IPS-NIHi11 (cell line): ENCODE results near the gene DIAPH3.
A peak's percentile ranks its signal among the peaks of the same experiment; 100 is the strongest.

ENCODE experiments used
- DNase-seq: peaks from one replicate; pipeline ENCODE4 v3.0.0; 2012; ENCODE audit warnings: mixed read lengths, low spot score

DIAPH3 gene

GRCh38 chr13:59710996-59711701 is 452.6 kb downstream of the DIAPH3 start:
- no peak for DNase-seq

GRCh38 chr13:59710416-59710815 is 453.3 kb downstream of the DIAPH3 start:
- DNase-seq: no peak

GRCh38 chr13:59706101-59706976 is 457.4 kb downstream of the DIAPH3 start:
- DNase-seq: no peak

GRCh38 chr13:59702269-59702668 is 461.5 kb downstream of the DIAPH3 start:
- DNase-seq: no peak

DNA sequence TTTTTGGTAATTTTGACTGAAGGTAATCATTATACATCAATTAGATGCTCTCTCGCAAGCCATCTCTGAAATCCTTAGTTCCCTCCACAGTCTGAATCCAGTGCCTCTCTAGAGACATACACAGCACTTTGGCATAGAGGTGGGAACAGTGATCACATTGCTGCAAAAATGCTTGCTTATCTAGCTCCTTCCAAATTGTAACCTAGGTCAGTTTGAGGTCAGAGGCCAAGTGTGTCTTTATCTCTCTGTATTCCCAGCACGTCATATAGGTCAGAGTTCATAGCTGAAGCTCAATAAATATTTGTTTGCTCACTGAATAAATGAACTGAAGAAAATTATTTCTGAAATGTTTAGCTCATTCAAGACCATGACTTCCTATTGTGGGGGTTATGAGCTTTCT is 462.5 kb downstream of the DIAPH3 start:
- DNase-seq: no peak

GRCh38 chr13:59700281-59700680 is 463.4 kb downstream of the DIAPH3 start:
- DNase-seq: no peak

GRCh38 chr13:59696271-59696670 is 467.5 kb downstream of the DIAPH3 start:
- DNase-seq: no peak

GRCh38 chr13:59691501-59692066 is 472.1 kb downstream of the DIAPH3 start:
- no peak for DNase-seq

DNA sequence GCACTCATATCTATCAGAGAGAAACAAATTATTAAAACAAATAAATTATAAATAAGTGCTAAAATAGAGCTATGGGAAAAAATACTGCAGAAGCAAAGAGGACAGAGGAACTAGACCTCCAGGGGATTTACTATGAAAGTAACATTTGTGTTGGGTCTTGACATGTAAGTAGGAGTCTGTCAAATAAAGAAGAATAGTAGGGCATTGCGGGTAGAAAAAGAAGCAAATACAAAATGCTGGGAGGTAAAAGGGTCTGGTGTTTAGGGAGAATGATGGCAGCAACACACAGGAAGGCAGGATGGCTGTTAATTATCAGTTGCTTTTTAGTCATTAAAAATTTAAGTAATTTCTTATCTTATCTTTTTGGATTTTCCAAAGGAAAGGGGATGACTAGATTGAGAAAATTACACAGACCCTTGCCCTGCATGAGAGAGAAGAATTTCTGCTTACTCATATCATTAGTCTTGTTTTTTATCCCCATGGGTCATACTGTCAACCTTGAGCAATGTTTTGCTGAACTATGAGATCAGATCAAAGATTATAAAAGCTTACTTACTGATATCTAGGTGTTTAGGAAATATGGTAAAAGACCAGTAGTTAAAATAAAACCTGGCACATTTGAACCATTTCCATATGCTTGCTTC is 472.7 kb downstream of the DIAPH3 start:
- DNase-seq: no peak

DNA sequence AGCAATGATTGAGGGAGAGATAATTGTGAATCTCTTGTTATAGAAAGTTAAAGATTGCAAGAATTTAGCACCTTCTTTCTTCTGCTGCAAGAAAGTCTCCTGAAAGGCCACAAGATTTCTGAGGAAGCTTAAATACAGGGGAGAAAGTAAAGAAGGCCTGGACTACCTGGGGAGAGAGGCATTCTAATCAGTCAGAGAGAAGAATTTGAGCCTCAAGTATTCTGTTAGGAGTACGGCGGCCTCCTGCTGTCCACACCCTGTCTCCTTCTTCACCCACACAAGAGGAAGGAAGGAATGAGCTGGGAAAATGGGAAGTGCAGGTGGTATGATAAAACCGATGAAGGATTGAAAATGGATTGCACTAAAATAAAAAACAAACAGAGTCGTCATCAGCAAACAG is 474.7 kb downstream of the DIAPH3 start:
- no peak for DNase-seq

DNA sequence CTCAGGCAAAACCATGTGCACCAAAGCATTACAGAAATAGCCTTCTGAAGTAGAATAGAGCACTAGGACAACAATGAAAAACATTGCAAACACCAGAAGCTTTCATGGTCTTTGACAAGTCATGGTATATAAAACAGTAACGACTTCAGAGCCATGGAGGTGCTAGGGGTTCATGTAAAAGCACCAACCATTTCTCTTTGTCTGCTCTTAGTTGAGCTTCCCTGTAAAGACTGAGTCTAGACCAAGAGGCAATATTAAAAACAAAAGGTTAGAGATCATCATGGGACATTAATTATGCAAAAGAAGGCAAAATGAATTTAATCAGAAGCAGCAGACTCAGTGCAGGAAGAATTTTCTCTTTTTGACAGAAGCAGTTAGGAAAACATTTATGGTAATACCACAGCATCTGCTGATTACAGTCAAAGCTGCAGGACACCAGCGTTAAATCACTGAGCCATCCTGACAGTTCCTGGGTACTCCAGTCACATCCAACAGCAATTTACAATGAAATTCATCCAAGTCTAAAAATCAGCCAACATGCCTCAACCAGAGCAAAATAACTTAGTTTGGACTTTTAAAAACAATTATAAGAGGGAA is 476.8 kb downstream of the DIAPH3 start:
- no peak for DNase-seq

GRCh38 chr13:59684105-59684504 is 479.6 kb downstream of the DIAPH3 start:
- no peak for DNase-seq

DNA sequence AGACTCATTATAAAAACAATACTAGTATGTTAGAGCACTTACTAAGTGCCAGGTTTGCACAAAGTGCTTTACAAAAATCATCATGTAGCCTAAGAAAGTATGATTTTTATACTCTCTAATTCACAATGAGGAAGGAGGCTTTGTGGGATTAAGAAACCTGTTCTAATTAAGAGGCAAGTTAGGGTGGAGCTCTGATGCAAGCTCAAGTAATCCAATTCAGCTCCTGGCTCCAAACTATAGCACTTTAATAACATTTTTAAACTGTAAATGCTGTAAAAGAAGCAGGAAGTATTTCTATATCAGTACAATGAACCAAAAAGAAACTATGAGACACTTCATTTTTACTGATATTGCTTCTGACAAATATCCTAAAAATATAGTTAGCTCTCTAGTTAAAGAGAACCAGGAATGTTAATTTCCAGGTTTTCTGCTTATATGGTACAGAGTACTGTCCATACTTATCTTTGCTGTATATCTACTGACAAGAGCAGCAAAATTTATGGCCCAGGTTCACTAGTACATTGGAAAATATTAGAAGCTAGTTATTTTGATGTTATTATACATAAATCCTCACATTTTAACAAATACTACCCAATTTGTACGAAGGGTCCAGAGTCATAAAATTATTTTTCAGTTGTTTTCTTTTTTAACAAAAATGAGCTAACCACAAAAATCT is 482.0 kb downstream of the DIAPH3 start:
- no peak for DNase-seq

DNA sequence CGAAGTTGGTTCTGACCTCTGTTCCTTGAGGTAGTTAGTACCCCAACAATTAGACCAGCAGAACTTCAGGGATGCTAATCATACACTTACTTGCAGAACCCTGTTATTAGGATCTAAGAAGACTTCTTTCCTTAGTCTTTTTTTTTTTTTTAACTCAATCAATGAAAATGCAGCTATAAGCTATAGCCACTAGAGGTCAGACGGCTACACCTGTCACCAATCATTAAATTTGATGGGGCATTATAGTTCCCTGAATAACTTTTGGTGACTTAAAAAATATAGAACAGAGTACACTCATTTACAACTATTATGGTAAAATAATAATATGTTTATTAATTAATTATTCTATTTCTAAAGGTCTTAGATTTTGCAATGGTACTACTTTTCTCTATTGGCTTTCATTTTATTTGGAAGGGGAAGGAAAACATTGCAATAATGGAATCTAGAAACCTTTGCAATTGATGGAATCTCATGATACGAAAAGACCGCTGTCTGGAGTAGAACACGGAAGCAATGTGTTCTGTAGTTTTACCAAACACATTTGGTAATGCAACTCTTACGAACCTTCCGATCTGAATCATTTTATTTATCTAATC is 483.2 kb downstream of the DIAPH3 start:
- peak; percentile 14 for DNase-seq

DNA sequence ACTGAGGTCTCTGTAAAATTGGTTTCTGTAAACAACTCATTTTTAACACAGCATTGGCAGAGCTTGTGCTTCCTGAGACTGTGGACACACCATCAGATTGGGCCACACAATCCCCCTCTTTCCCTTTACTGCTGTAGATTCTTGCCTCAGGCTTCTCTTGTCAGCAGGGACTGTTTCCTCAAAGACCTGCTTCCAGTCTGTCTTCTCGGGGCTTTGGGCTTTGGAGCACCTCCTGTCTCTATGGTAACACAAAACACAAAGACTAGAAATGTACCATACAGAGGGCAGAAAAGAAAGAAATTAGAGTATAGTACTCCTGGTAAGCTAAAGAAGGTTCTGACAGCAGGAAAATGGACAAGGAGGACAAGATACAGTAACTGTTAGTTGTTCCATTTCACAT is 484.5 kb downstream of the DIAPH3 start:
- no peak for DNase-seq

DNA sequence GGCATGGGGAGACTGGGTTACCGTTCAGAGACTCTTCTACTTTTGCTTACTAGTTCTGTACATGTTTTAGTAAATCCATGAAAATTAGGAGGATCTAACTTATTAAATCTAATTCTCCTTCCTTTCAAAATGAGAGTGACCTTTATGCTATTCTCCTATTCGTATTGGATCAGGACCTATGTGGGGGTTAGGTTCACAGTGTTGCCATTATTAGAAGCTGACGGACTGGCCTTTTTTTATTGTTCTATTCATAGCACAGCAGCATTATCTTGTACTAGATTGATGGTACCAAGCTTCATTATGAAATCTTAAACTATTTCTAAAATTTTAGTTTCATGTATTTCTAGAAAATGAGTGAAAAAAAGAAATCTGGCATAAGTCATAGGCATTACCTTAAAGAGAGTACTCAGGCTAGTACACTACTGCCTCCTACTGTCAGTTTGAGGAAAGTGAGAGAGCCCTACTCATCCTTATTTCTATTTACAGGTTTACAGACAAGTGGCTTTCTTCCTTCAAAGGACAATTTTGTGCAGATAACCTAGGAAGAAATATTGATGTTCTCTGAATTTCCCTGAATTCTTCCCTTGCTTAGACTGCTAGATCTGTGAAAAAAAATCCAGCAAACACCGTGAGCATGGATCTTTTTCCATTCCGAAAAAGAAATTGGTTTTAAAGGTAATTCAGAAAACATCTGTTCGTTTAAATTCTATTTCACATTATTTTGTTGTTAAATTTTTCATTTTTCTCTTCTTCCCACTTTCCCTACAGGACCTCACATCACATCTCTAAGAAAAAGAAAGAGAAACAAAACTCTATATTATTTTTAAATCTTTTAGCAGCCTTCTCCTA is 485.5 kb downstream of the DIAPH3 start:
- DNase-seq: peak; percentile 47

- no peak for DNase-seq
Observed at GRCh38 chr13:59677430-59677829, 486.3 kb downstream of the DIAPH3 start.

DNA sequence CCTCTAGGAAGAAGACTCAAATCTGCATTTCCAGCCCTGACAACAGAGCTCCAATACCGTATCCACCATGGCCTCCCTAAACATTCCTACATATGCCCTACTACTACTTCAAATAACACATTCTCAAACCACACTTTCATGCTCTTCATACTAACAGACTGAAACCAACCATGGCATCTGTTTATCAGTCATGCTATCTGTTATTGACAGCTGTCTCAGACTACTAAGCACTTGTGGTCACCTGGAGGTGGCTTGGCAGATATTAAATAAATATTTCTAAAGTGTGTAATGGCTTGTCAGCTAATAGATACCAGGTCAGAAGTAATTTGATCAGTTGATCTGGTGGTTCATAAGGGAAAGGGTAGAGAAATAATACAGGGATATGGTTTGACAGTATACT is 489.1 kb downstream of the DIAPH3 start:
- DNase-seq: no peak

DNA sequence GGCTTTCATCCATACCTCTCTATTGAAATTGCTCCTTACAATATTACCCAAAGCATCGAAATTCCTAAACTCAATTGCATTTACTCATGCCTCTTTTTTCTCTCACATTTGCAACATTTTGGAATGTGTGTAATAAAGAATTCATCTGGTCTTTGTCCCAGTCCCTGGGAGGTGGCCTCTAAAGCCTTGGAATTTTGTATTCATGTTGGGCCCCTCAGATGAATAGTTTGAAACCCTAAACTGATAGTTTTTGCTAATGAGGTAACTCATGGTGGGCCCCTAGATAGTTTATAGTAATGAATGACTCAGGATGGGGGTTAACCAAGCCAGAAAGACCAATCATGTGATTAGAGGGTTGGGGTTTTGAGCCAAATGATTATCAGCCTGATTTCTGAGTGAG is 490.4 kb downstream of the DIAPH3 start:
- no peak for DNase-seq

DNA sequence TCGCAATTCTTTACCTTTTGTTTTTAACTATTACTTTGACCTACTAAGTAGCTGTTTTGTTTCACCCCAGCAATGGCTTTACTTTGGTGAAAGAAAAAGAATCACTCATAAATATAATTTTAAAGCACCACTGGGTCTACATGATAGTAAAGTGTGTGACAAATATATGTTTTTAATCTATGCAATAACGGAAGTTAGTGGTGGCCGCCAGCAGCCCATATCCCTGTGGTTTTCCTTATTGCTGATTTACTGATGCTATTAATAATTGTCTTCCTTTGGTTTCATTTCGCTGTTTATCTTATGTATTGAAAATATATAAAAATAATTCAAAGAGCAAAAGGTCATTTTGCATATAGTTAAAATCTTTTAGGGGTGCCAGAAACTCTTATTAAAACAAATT is 491.3 kb downstream of the DIAPH3 start:
- no peak for DNase-seq
